ENCODE results near the gene SDC4. TPM values are rescaled to one million over a fixed set of nuclear protein-coding genes. Genes with fewer than 3 reads are reported as not detected.

The SDC4 gene
- total and polyA plus RNA-seq, 5 experiments from 2014 or later: 0.09 to 0.31 (median 0.24) TPM; not detected in 1

GRCh38 chr20:45347297-45347935 is 808 bp downstream of the SDC4 start:
- Mint-ChIP-seq H3K36me3 (peaks cover 0 to 2% (median 0%) of the 10 kb centered on the region in 3 donors), H3K27me3 (peaks cover 8 to 32% (median 26%) of the 10 kb centered on the region in 5 donors), H3K4me3 (peak overlapping the region; percentile 45 to 81 (median 74)), H3K27ac (no peak overlapping the region), H3K4me1 (peaks cover 0 to 16% (median 5%) of the 10 kb centered on the region in 4 donors), H3K9me3 (no peaks in the 10 kb centered on the region)
- DNase-seq: no peak
- POLR2A ChIA-PET: interaction anchor here (1.5 kb wide), 1 partner anchor 69 kb away, joined by 3 read pairs; the partner anchor contains the start of gene PIGT
- ATAC-seq: peak in 1 of 2 donors; percentile 20

GRCh38 chr20:45346851-45347250 is 1.4 kb downstream of the SDC4 start:
- no peak overlapping the region for H3K27ac Mint-ChIP-seq
- ATAC-seq (no peak), DNase-seq (no peak)
- H3K36me3 Mint-ChIP-seq: peaks cover 0 to 2% (median 0%) of the 10 kb centered on the region in 3 donors
- H3K27me3 Mint-ChIP-seq: peaks cover 8 to 32% (median 26%) of the 10 kb centered on the region in 5 donors
- peak overlapping the region in 7 of 10 donors; percentile 7 to 81 (median 73) for H3K4me3 Mint-ChIP-seq
- POLR2A ChIA-PET: interaction anchor here (1.5 kb wide), 1 partner anchor 69 kb away, joined by 3 read pairs; the partner anchor contains the start of gene PIGT
- no peaks in the 10 kb centered on the region for H3K9me3 Mint-ChIP-seq
- peaks cover 0 to 16% (median 5%) of the 10 kb centered on the region in 4 donors for H3K4me1 Mint-ChIP-seq

- H3K4me1 Mint-ChIP-seq: peaks cover 0 to 16% (median 5%) of the 10 kb centered on the region in 4 donors
- H3K4me3 Mint-ChIP-seq: no peak overlapping the region
- H3K27ac Mint-ChIP-seq: no peak overlapping the region
- H3K9me3 Mint-ChIP-seq: no peaks in the 10 kb centered on the region
- POLR2A ChIA-PET: no interaction called here
- DNase-seq (no peak), ATAC-seq (no peak)
- peaks cover 8 to 32% (median 26%) of the 10 kb centered on the region in 5 donors for H3K27me3 Mint-ChIP-seq
- peaks cover 0 to 2% (median 0%) of the 10 kb centered on the region in 3 donors for H3K36me3 Mint-ChIP-seq
Observed at GRCh38 chr20:45346291-45346718, 1.9 kb downstream of the SDC4 start.

GRCh38 chr20:45345104-45345936 is 2.9 kb downstream of the SDC4 start:
- Mint-ChIP-seq H3K36me3 (peaks cover 0 to 2% (median 0%) of the 10 kb centered on the region in 3 donors), H3K27me3 (peaks cover 8 to 32% (median 26%) of the 10 kb centered on the region in 5 donors), H3K4me3 (no peak overlapping the region), H3K27ac (no peak overlapping the region), H3K9me3 (no peaks in the 10 kb centered on the region), H3K4me1 (peaks cover 0 to 16% (median 5%) of the 10 kb centered on the region in 4 donors)
- DNase-seq (no peak), ATAC-seq (no peak)
- POLR2A ChIA-PET: no interaction called here

- Mint-ChIP-seq H3K36me3 (peaks cover 0 to 2% (median 0%) of the 10 kb centered on the region in 3 donors), H3K4me1 (peaks cover 0 to 16% (median 5%) of the 10 kb centered on the region in 4 donors), H3K27ac (no peak overlapping the region), H3K4me3 (no peak overlapping the region), H3K9me3 (no peaks in the 10 kb centered on the region), H3K27me3 (peaks cover 8 to 32% (median 26%) of the 10 kb centered on the region in 5 donors)
- POLR2A ChIA-PET: no interaction called here
- no peak for ATAC-seq
- no peak for DNase-seq
Observed at GRCh38 chr20:45344168-45344860, 3.9 kb downstream of the SDC4 start.

GRCh38 chr20:45343532-45344167 is 4.6 kb downstream of the SDC4 start:
- Mint-ChIP-seq H3K36me3 (peaks cover 0 to 2% (median 0%) of the 10 kb centered on the region in 3 donors), H3K27me3 (peaks cover 8 to 32% (median 26%) of the 10 kb centered on the region in 5 donors), H3K4me3 (no peak overlapping the region), H3K9me3 (no peaks in the 10 kb centered on the region), H3K27ac (peak overlapping the region in 1 of 10 donors; percentile 33), H3K4me1 (peaks cover 0 to 16% (median 5%) of the 10 kb centered on the region in 4 donors)
- no peak for DNase-seq
- POLR2A ChIA-PET: no interaction called here
- no peak for ATAC-seq

- Mint-ChIP-seq H3K4me1 (peaks cover 0 to 13% (median 4%) of the 10 kb centered on the region in 4 donors), H3K27ac (no peak overlapping the region), H3K27me3 (peaks cover 8 to 32% (median 26%) of the 10 kb centered on the region in 5 donors), H3K9me3 (no peaks in the 10 kb centered on the region), H3K4me3 (no peak overlapping the region), H3K36me3 (no peaks in the 10 kb centered on the region)
- DNase-seq: no peak
- no peak for ATAC-seq
- POLR2A ChIA-PET: no interaction called here
Observed at GRCh38 chr20:45342855-45343531, 5.2 kb downstream of the SDC4 start.

- Mint-ChIP-seq H3K4me3 (no peak overlapping the region), H3K27me3 (peaks cover 8 to 28% (median 21%) of the 10 kb centered on the region in 5 donors), H3K27ac (no peak overlapping the region), H3K36me3 (no peaks in the 10 kb centered on the region), H3K9me3 (no peaks in the 10 kb centered on the region), H3K4me1 (peaks cover 0 to 8% (median under 1%) of the 10 kb centered on the region in 4 donors)
- DNase-seq (no peak), ATAC-seq (no peak)
- POLR2A ChIA-PET: no interaction called here
Observed at GRCh38 chr20:45341939-45342854, 6.0 kb downstream of the SDC4 start.

GRCh38 chr20:45341579-45341938 is 6.7 kb downstream of the SDC4 start:
- POLR2A ChIA-PET: no interaction called here
- ATAC-seq: no peak
- Mint-ChIP-seq H3K27ac (no peak overlapping the region), H3K4me1 (peaks cover 0 to 4% (median 0%) of the 10 kb centered on the region in 4 donors), H3K27me3 (peaks cover 4 to 21% (median 15%) of the 10 kb centered on the region in 5 donors), H3K4me3 (no peak overlapping the region), H3K9me3 (no peaks in the 10 kb centered on the region), H3K36me3 (no peaks in the 10 kb centered on the region)
- no peak for DNase-seq

GRCh38 chr20:45340951-45341350 is 7.3 kb downstream of the SDC4 start:
- no peaks in the 10 kb centered on the region for H3K36me3 Mint-ChIP-seq
- peak overlapping the region in 1 of 10 donors; percentile 34 for H3K27ac Mint-ChIP-seq
- no peak for ATAC-seq
- no peak overlapping the region for H3K4me3 Mint-ChIP-seq
- H3K9me3 Mint-ChIP-seq: no peaks in the 10 kb centered on the region
- POLR2A ChIA-PET: no interaction called here
- peaks cover 3 to 18% (median 14%) of the 10 kb centered on the region in 5 donors for H3K27me3 Mint-ChIP-seq
- peaks cover 0 to 2% (median 0%) of the 10 kb centered on the region in 4 donors for H3K4me1 Mint-ChIP-seq
- no peak for DNase-seq

GRCh38 chr20:45340236-45340847 is 7.9 kb downstream of the SDC4 start:
- Mint-ChIP-seq H3K36me3 (no peaks in the 10 kb centered on the region), H3K4me3 (no peak overlapping the region), H3K27ac (no peak overlapping the region), H3K9me3 (no peaks in the 10 kb centered on the region), H3K27me3 (peaks cover 3 to 13% (median 8%) of the 10 kb centered on the region in 5 donors), H3K4me1 (no peaks in the 10 kb centered on the region)
- POLR2A ChIA-PET: no interaction called here
- DNase-seq (no peak), ATAC-seq (no peak)

All from naive thymus-derived CD8-positive, alpha-beta T cell (primary cell).